HG02870 (cell line): Measurements from ENCODE around the gene YAF2.
"Not testable (repeated sequence)": the region's sequence is repeated elsewhere in the genome, so short reads cannot be mapped to it uniquely, and the experiment has no call there.

Source experiments
- ATAC-seq: cut with Tn5 transposase; IDR thresholded peaks from one replicate; pipeline ENCODE4 v1.9.1; 2021; ENCODE audit warnings: mild to moderate bottlenecking, moderate library complexity; ENCODE audit not compliant: unreplicated experiment

The YAF2 gene

DNA sequence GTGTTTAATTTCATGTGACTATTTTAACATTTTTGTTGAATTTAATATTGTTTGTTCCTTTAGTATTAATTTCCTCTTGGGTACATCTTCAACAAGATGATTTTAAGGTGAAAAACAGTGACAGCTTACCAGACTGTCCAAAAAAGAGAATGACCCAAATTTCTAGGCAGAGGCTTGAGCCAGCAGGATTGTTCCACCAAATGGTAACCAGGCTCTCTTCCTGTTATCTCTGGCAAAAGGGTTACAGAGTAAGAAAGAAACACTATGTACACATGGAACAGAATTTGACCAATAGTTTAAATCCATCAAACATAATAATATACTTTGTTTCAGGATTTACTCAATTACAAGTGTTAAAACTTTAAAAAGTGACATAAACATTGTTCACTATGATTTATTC lies 39.0 kb downstream of the YAF2 start:
- ATAC-seq: no peak

GRCh38 chr12:42196723-42197603 lies 41.1 kb downstream of the YAF2 start:
- ATAC-seq: no peak

GRCh38 chr12:42192686-42193085 lies 45.4 kb downstream of the YAF2 start:
- ATAC-seq: no peak

- ATAC-seq: no peak
These were observed 45.8 kb downstream of the YAF2 start for GRCh38 chr12:42192258-42192657.

- no peak for ATAC-seq
These were observed 47.7 kb downstream of the YAF2 start for GRCh38 chr12:42190376-42190775.

- ATAC-seq: not testable (repeated sequence)
These were observed 49.8 kb downstream of the YAF2 start for GRCh38 chr12:42188275-42188674.

- no peak for ATAC-seq
These were observed 50.2 kb downstream of the YAF2 start for GRCh38 chr12:42187799-42188198.

DNA sequence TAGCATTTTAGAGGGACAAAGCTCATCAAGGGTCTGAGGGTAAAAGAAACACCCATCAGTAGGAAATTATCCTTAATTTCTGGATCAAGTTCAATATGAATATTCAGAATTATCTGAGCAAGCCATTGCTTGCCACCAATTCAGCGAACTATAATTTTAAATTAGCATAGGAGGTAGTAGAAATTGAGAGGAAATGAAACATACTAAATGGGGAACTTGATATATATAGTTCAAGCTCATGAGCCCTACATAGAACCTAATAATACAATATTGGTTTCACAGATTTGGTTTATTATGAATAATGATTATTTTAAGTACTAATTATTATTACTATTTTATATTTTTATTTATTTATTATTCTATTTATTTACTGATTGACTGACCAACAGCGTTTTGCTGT lies 51.3 kb downstream of the YAF2 start:
- no peak for ATAC-seq

- no peak for ATAC-seq
These were observed 55.7 kb downstream of the YAF2 start for GRCh38 chr12:42182394-42182793.

DNA sequence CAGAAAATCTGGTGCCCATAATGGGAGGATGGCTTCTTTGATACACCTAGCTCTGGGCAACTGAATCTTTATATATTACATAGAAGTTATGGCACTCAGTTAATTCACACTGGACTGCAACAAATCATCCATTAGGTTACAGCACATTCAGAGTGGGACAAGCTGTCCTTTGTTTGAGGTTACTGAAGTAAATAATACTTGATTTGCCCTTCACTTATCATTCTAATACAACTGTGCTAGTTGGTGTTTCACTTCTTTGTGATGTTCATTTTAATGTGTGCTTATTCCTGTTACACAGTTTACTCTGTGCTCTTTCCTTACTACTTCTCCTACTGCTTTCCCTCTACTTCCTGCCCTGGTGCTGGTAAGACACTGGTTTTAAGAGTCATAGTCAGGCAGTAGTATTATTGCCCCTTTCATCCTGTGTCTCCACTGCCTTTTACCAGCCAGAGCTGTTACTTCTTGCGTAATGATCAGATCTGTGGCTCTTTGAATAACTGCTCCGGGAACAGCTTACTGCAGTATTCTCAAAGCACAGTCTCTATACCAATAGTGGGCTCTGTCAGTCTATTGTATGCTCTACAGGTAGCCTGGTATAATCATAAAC lies 57.0 kb downstream of the YAF2 start:
- ATAC-seq: no peak

DNA sequence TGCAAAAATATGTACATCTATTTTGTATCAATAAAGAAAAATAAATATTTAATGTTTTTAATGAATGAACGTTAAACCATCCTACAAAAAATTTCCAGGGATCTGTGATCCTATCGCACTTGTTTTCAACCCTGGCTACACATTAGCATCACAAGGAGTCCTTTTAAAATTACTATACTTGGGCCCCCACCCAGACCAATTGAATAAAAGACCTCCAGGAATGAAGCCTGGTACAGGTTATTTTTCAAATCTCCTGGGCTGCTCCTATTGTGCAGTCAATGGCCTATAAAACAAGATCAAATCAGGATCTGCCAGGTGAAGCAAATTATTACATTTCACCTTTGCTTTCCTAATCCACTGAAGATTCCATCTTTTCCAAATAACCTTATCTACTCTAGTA lies 59.9 kb downstream of the YAF2 start:
- ATAC-seq: no peak

DNA sequence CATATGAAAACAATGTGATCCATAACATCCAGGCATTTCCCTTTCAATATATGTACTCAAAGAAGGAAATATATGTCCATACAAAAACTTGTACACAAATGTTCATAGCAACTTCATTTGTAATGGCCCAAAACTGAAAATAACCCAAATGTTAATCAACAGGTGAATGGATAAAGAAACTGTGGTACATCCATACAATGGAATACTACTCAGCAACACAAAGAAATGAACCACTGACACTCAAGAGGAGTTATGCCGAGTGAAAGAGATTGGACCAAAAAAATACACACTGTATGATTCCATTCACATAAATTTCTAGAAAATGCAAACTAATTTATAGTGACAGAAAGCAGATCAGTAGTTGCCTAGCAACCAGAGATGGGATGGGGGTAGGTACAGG lies 63.1 kb downstream of the YAF2 start:
- ATAC-seq: no peak

DNA sequence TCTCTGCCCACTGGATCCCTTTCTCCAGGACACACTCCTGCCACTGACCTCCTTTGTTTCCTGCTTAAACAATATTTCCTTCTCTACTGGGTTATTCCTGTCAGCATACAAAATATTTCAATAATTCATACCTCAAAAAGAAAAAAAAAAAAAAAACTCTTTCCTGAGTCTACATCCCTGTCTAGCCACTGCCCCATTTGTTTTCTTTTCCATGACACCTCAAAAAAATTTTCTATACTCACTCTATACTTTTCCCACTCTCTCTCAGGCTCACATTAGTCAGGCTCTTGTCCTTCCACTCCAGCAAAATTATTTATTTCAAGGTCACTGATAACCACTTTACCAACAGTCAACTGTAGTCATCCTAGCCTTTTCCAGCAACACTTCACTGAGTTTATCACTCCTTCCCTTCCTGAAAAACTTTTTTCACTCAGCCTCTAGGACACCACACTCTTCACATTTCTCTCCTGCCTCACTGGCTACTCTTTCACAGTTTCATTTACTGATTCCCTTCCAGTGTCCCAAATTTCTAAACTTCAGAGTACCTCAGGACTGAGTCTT lies 64.0 kb downstream of the YAF2 start:
- ATAC-seq: no peak

GRCh38 chr12:42172441-42173210 lies 65.4 kb downstream of the YAF2 start:
- no peak for ATAC-seq

DNA sequence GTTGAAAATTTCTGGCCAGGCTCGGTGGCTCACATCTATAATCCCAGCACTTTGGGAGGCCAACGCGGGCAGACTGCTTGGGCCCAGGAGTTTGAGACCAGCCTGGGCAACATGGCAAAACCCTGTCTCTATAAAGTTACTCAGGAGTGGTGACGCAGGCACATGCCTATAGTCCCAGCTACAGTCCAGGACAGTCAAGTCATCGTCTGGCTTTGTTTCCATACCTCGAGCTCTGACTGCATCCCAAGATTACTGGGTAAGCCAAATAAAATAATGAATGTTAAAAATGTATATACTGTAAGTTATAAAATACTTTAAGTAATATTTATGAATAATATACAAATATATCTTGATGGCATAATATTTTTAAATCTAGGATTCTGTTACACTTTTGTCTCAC lies 70.3 kb downstream of the YAF2 start:
- ATAC-seq: no peak

DNA sequence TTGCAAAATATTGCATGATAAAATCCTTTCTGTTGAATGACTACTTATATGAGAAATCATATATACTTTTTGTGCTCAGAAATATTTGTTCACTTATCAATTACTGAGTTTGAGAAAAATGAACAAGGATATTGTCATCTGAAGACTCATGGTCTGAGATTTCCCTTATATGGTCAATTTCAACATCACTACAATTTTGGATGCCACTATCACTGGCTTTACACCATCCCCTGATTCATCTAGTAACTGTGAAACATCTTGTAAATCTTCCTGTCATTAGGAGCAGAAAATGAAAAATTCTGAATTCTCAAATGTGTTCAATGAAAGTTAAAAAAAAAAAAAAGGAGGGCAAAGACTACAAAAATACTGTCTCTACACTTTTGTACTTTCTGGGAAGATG lies 71.5 kb downstream of the YAF2 start:
- ATAC-seq: no peak

- no peak for ATAC-seq
These were observed 74.1 kb downstream of the YAF2 start for GRCh38 chr12:42163913-42164312.

DNA sequence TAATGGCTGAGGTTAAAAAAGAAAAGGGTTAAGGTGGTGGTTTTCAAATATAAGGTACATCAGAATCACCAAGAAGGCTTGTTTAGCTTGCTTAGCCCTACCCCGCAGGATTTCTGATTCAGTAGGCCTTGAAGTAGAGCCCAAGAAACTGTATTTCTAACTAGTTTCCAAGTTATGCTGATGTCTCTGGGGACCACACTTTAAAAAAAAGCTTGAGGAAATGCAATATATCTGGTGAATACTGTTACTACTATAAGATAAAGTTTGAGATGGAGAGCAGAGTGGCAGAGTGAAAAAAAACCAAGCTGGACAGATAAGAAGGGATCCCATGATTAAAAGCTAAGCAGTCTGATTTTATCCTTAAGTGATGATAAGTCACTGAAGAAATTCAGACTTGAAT lies 75.1 kb downstream of the YAF2 start:
- ATAC-seq: no peak

DNA sequence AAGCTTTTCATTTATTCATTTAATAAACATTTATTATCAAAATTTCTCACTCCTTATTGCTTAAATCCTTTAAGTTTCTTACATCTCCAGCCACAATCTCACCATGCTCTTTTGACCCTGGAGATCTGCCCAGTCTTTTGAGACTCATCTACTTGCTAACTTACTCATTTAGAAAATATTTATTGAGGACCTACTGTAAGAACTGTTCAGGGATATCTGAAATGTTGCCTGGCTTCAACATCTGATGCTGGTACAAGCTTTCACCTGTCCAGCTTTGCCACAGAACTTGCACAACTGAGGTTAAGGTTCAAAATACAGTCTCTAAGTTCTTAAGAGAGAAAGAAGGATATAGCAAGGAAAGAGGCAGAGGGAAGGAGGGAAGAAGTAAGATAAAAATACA lies 75.9 kb downstream of the YAF2 start:
- ATAC-seq: no peak

DNA sequence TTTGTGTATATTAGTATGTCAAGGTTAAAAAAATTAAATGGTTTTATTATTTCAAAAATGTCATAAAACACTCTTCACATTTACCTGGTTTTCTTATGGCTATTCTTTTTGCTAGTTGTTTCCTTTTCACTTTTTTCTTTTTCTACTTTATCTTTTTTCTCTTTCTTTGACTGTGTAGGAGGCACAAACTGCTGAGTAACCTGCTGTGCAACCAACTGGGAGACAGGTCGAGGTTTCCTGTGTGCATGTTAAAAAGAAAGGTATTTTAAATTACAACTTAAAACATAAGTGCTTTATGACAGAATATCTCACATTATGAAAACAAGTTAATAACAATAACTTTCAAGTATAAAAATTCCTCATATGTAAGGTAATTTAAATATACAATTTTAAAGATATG lies 76.5 kb downstream of the YAF2 start:
- ATAC-seq: no peak

GRCh38 chr12:42156232-42156631 lies 81.8 kb downstream of the YAF2 start:
- no peak for ATAC-seq
